Calu3 (cell line): Measurements from ENCODE around the gene ANKRD12. TPM values are rescaled to one million over a fixed set of nuclear protein-coding genes. Genes with fewer than 3 reads are reported as not detected.

Source experiments
- BruUV-seq: library from RNA; stranded (reverse); fragments of 400-500 nt; replicated peaks from 2 replicates; lab custom pipeline; 2021; lab: Mats Ljungman, UMichigan
- CTCF ChIA-PET: fragments of 300-600 bp; sonication (Branson Sonifier 250); formaldehyde crosslinking; loops from one replicate; lab custom pipeline; 2022; ENCODE audit warnings: antibody characterized with exemption; lab: Charles Lee
- DNase-seq: peaks from one replicate; pipeline ENCODE4 v3.0.0; 2022
- H3K27ac Mint-ChIP-seq: one replicate; pipeline ENCODE4 v1.8.0; 2022; ENCODE audit warnings: mixed read lengths; ENCODE audit not compliant: unreplicated experiment
- H3K27me3 Mint-ChIP-seq: one replicate; pipeline ENCODE4 v1.8.0; 2022; ENCODE audit warnings: mixed read lengths; ENCODE audit not compliant: unreplicated experiment
- H3K36me3 Mint-ChIP-seq: one replicate; pipeline ENCODE4 v1.8.0; 2022; ENCODE audit warnings: mild to moderate bottlenecking, moderate library complexity, mixed read lengths; ENCODE audit not compliant: insufficient read depth, unreplicated experiment
- H3K4me1 Mint-ChIP-seq: one replicate; pipeline ENCODE4 v1.8.0; 2022; ENCODE audit warnings: mild to moderate bottlenecking, low read depth, mixed read lengths; ENCODE audit not compliant: unreplicated experiment
- H3K4me3 Mint-ChIP-seq: one replicate; pipeline ENCODE4 v1.8.0; 2022; ENCODE audit warnings: mild to moderate bottlenecking, low read depth, moderate library complexity, mixed read lengths; ENCODE audit not compliant: unreplicated experiment
- H3K9me3 Mint-ChIP-seq: one replicate; pipeline ENCODE4 v1.8.0; 2022; ENCODE audit warnings: low read depth, mixed read lengths; ENCODE audit not compliant: unreplicated experiment
- CTCF ChIP-seq: fragments of 200-600 bp; IDR thresholded peaks from one replicate; pipeline ENCODE4 v1.8.0; 2022; ENCODE audit warnings: antibody characterized with exemption; ENCODE audit not compliant: unreplicated experiment
- intact Hi-C: fragments of 100-400 bp; cut with micrococcal nuclease; formaldehyde crosslinking; loops from one replicate; pipeline ENCODE4 v1.10.0; 2022; ENCODE audit not compliant: unreplicated experiment
- total RNA-seq: library from RNA; stranded (reverse); gene quantifications from 2 replicates; pipeline ENCODE4 v1.2.3, GENCODE V29; 2022

ANKRD12 gene
- total RNA-seq, 1 experiment from 2014 or later, result 40.7 TPM

- H3K36me3 Mint-ChIP-seq, result no peaks in the 10 kb centered on the region
- H3K27me3 Mint-ChIP-seq, result no peaks in the 10 kb centered on the region
- intact Hi-C loops, result no loop called here
- DNase-seq, result no peak
- CTCF ChIA-PET, result no interaction called here
- H3K27ac Mint-ChIP-seq, result no peak overlapping the region
- no peak for TF ChIP-seq CTCF
- no TSS peak for BruUV-seq
- H3K9me3 Mint-ChIP-seq, result peaks cover 3% of the 10 kb centered on the region
- H3K4me1 Mint-ChIP-seq, result no peaks in the 10 kb centered on the region
- H3K4me3 Mint-ChIP-seq, result no peak overlapping the region
These were observed 153.1 kb downstream of the ANKRD12 start for GRCh38 chr18:9289698-9290097.

GRCh38 chr18:9290156-9290555 lies 153.6 kb downstream of the ANKRD12 start:
- Mint-ChIP-seq H3K27ac (no peak overlapping the region), H3K36me3 (no peaks in the 10 kb centered on the region), H3K4me3 (no peak overlapping the region), H3K9me3 (peaks cover 3% of the 10 kb centered on the region), H3K4me1 (no peaks in the 10 kb centered on the region), H3K27me3 (no peaks in the 10 kb centered on the region)
- CTCF ChIA-PET, result no interaction called here
- no peak for TF ChIP-seq CTCF
- intact Hi-C loops, result no loop called here
- BruUV-seq, result no TSS peak
- no peak for DNase-seq

- H3K9me3 Mint-ChIP-seq, result peaks cover 3% of the 10 kb centered on the region
- no peaks in the 10 kb centered on the region for H3K36me3 Mint-ChIP-seq
These were observed 155.5 kb downstream of the ANKRD12 start for GRCh38 chr18:9292047-9292446.

GRCh38 chr18:9293948-9294347 lies 157.4 kb downstream of the ANKRD12 start:
- intact Hi-C loops, result no loop called here
- no peak for TF ChIP-seq CTCF
- H3K36me3 Mint-ChIP-seq, result no peaks in the 10 kb centered on the region

More at GRCh38 chr18:9292047-9292446, 155.5 kb downstream of the ANKRD12 start:
- no peaks in the 10 kb centered on the region for H3K27me3 Mint-ChIP-seq
- BruUV-seq, result no TSS peak
- intact Hi-C loops, result no loop called here
- CTCF ChIA-PET, result interaction anchor here (0.5 kb wide), 1 partner anchor 12 kb away, joined by 4 read pairs; no protein-coding TSS in a partner anchor
- DNase-seq, result no peak
- no peaks in the 10 kb centered on the region for H3K4me1 Mint-ChIP-seq
- no peak for TF ChIP-seq CTCF
- H3K4me3 Mint-ChIP-seq, result no peak overlapping the region
- no peak overlapping the region for H3K27ac Mint-ChIP-seq

More at GRCh38 chr18:9293948-9294347, 157.4 kb downstream of the ANKRD12 start:
- BruUV-seq, result no TSS peak
- CTCF ChIA-PET, result no interaction called here
- Mint-ChIP-seq H3K4me3 (no peak overlapping the region), H3K4me1 (no peaks in the 10 kb centered on the region), H3K27ac (no peak overlapping the region), H3K27me3 (no peaks in the 10 kb centered on the region), H3K9me3 (peaks cover 3% of the 10 kb centered on the region)
- no peak for DNase-seq
